COLO829 (cell line): ENCODE measurements around the gene LAMB3.

Experiments used
- DNase-seq: peaks from one replicate; pipeline ENCODE4 v3.0.0; 2012; ENCODE audit warnings: low spot score

Gene LAMB3

GRCh38 chr1:209617755-209618154 is 34.5 kb downstream of the LAMB3 start:
- no peak for DNase-seq

GRCh38 chr1:209617047-209617673 is 35.1 kb downstream of the LAMB3 start:
- no peak for DNase-seq

- DNase-seq = no peak
Observed at GRCh38 chr1:209616366-209617046, 35.7 kb downstream of the LAMB3 start.

GRCh38 chr1:209614906-209615305 is 37.3 kb downstream of the LAMB3 start:
- DNase-seq = no peak

GRCh38 chr1:209614151-209614420 is 38.1 kb downstream of the LAMB3 start:
- DNase-seq = no peak

GRCh38 chr1:209613400-209614150 is 38.6 kb downstream of the LAMB3 start:
- no peak for DNase-seq

- no peak for DNase-seq
Observed at GRCh38 chr1:209612646-209613399, 39.4 kb downstream of the LAMB3 start.

- no peak for DNase-seq
Observed at GRCh38 chr1:209611771-209612570, 40.3 kb downstream of the LAMB3 start.

- DNase-seq = no peak
Observed at GRCh38 chr1:209610631-209610905, 41.7 kb downstream of the LAMB3 start.

- DNase-seq = no peak
Observed at GRCh38 chr1:209609791-209610630, 42.2 kb downstream of the LAMB3 start.

GRCh38 chr1:209609041-209609790 is 43.0 kb downstream of the LAMB3 start:
- DNase-seq = peak; percentile 40

- DNase-seq = no peak
Observed at GRCh38 chr1:209607795-209608178, 44.4 kb downstream of the LAMB3 start.

GRCh38 chr1:209607102-209607794 is 45.0 kb downstream of the LAMB3 start:
- DNase-seq = no peak

- no peak for DNase-seq
Observed at GRCh38 chr1:209603877-209604276, 48.3 kb downstream of the LAMB3 start.

GRCh38 chr1:209601809-209602657 is 50.2 kb downstream of the LAMB3 start:
- peak; percentile 83 for DNase-seq

- no peak for DNase-seq
Observed at GRCh38 chr1:209600541-209600940, 51.7 kb downstream of the LAMB3 start.

GRCh38 chr1:209598227-209598626 is 54.0 kb downstream of the LAMB3 start:
- no peak for DNase-seq

GRCh38 chr1:209597499-209597898 is 54.7 kb downstream of the LAMB3 start:
- DNase-seq = no peak
